Cerebellar nuclear complex (tissue), 1 donor: ENCODE data around the gene FXYD5.
A peak's percentile ranks its signal among the peaks of the same experiment; 100 is the strongest.
"Not testable (repeated sequence)": the region's sequence is repeated elsewhere in the genome, so short reads cannot be mapped to it uniquely, and the experiment has no call there.

Experiments
- DNase-seq, 2 experiments: peaks; one replicate each; lab custom pipeline; 2025; lab: John Stamatoyannopoulos, UW

Gene FXYD5

DNA sequence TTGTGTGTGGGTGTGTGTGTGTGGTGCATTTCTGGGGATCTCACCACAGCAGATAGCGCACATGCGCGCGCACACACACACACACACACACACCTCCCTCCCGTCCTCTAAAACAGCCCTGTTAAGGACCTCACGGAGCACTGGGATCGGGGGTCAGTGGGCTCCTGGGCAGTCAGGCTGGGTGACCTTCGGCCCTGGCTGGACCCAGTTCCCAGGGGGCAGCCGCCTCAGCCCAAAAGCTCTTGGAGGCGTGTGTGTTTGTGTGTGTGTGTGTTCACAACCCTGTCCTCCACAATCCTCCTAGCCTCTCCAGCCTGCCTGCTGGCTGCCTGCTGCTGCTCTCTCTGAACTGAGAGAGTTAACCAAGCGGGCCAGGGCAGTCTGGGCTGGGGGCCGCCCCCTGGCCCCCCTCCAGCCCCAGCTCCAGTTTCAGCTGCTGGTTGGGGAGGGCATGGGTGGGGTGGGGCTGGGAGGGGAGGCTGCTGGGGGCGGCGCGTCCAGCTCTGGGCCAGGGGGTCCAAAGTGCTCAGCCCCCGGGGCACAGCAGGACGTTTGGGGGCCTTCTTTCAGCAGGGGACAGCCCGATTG, 16.1 kb upstream of the FXYD5 start, which contains the start of gene FXYD1:
FXYD1 (plus strand) TSS at position 520 of the 588 bp plus-strand sequence. CDS start 1,256 bp downstream, outside the sequence.
- no peak for DNase-seq

DNA sequence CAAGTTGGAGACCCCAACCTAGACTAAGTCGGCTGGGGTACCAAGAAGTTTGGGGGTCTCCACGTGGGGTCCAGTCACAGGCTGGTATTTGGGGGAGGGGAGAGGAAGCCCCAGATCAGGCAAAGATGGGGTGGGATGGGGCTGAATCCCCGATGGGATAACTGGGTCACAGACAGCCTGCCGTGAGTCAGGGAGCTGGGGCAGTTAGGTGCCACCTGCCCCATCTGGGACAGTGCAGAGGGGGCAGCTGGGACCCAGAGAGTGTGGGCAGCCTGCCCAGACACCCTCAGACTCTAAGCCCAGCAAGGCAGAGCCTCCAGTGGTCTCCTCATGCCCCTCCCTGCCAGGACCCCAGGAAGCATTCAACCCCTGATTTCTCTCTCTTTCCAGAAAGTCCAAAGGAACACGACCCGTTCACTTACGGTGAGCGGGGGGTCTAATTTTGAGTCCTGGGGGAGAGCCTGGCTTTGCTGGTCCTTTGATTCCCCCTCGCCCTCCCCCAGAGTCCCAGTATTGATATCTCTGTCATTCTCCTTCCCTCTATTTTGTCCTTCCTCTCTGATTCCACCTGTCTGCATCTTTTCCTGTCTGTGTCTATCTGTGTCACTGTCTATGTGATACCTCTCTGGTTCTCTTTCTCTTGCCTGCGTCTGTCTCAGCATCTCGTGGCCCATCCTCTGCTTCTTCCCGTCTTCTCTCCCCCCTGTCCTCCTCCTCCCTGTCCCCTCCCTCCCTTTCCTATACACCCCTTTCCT, 14.2 kb upstream of the FXYD5 start:
- DNase-seq, result no peak

DNA sequence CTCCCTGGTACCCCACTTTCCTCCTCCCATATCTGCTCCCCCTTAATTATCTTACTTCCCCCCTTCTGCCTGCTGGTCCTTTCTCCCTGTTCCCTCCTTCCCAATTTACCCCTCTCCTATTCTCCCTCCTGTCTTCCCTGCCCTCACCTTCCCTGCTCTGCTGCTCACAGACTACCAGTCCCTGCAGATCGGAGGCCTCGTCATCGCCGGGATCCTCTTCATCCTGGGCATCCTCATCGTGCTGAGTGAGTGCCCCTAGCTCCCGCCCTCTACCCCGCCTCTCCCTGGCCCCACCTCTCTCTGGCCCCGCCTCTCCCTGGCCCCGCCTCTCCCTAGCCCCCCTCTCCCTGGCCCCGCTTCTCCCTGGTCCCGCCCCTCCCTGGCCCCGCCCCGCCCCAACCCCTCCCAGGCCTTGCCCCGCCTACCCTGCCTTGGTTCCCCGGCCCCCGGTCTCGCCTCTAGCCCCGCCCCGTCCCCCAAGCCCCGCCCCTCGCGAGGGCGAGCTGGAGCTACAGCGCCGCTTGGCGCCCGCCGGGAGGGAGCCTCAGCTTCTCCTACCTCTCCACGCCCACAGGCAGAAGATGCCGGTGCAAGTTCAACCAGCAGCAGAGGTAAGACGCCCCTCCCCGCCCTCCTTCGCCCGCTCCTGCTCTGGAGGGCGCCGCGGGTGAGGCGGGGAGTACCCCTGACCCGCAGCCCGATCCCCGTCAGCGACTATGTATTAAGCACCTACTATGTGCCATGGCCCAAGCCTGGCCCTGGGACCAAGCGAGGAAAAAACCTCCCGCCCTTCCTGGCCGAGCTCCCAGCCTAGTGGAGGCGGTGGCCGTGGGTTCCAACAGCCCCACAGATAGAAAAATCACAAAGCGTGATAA, 13.3 kb upstream of the FXYD5 start:
- DNase-seq, result peak in 1 of 2 experiments; percentile 35

DNA sequence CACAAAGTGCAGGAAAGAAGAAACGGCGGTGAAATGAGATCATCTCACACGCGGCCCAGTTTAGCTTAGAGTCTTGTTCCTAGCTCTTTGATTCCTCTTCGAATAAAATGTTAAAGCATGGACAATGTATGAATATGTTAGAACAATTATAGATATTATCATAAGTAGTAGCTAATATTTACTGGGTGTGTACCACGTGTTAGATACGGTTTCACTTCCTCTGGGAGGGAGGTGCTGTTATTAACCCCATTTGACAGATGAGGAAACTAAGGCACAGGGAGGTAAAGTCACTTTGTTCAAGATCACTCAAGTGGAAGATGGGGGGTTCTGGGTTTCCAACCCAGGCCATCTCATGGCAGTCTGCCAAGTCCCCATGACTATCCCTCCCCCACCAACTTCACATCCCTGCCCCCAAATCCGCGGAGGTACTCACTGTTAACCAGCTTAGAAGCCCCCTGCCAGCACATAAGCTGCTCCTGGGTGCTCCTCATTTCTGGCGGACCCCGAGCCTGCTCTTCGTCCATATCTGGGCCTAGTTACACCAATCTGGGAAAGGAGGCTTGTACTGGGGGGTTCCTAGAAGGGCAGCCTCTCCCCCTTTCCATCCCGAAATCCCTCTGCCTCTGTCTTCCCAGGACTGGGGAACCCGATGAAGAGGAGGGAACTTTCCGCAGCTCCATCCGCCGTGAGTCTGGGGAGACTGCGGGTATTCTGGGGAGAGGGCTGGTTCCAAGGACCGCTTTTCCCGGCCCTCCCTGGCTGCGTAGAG, 12.5 kb upstream of the FXYD5 start:
- no peak for DNase-seq

DNA sequence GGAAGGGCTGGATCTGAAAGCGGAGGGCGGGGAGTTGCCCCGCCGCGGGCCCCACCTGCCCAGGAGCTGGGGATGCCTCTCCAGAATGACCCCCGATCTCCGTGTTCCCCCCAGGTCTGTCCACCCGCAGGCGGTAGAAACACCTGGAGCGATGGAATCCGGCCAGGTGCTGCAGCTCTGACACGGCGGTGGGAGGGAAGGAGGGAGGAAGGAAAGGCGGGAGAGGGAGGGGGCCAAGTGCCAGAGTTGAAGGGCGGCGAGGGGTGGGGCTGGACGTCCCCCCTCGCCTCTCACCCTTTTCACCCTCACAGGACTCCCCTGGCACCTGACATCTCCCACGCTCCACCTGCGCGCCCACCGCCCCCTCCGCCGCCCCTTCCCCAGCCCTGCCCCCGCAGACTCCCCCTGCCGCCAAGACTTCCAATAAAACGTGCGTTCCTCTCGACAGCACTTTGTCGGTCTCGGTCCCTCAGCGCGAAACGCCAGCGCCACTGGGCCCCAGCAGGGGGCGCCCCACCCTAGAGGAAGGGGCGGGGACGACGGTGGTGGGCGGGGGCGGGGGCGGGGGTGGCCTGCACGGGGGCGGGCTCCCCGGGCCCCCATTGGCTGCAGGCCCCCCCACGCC, 11.8 kb upstream of the FXYD5 start:
- DNase-seq, result no peak

DNA sequence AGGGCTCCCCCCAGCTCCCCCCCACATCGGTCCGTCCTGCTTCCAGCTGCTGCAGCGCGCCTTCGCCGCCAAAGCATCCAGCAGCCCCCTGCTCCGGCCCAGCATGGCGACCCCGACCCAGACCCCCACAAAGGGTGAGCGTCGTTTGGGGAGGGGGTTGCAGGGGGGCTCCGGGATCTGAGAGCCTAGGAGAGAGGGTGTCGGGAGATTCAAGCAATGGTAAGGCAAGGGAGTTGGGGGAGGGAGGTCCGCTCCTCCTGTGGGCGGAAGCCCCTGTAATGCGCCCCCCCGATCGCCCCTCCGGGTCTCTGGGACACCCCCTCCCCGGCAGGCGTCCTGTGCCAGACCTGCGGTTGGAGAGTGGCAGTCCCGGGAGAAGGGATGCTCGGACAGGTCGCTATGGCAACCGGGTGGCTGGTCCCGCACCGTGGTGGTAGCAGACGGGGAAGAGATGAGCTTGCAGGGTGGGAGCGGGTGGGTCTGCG, 11.3 kb upstream of the FXYD5 start, which contains the start of gene FXYD7:
FXYD7 (plus strand) TSS at position 25 of the 485 bp plus-strand sequence; CDS start at position 104, 79 bp downstream.
- DNase-seq, result no peak

DNA sequence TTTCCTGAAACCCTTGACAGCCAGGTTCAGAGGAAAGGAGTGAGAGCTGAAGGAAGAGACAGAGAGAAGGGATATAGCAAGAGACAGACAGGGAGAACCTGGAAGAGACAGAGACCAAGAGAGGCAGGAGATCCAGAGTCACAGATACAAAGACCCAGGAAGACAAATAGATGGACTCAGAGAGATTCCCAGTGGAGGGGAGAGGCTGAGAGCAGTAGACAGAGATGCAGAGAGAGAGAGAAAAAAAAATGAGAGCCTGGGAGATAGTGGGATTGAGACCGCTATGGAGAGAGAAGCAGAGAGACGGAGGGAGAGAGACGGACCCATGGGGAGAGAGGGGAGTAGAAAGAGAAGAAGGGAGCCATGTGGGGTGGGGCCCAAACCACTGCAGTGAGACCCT, 10.7 kb upstream of the FXYD5 start:
- no peak for DNase-seq

DNA sequence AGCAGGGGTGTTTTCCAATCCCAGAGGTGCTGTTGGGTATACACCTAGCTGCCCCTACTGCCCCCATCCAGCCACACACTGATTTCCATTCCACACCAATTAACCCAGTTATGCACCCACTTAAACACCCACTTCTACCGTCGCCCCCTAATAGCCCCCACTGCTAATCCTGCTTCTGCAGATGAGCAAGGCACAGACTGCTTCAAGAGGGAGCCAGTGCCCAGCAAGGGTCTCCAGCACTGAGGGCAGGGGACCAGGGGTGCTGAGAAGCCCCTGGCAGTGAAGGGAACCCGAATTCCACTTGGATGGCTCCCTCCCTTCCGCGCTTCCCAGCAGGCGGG, 10.3 kb upstream of the FXYD5 start:
- no peak for DNase-seq

DNA sequence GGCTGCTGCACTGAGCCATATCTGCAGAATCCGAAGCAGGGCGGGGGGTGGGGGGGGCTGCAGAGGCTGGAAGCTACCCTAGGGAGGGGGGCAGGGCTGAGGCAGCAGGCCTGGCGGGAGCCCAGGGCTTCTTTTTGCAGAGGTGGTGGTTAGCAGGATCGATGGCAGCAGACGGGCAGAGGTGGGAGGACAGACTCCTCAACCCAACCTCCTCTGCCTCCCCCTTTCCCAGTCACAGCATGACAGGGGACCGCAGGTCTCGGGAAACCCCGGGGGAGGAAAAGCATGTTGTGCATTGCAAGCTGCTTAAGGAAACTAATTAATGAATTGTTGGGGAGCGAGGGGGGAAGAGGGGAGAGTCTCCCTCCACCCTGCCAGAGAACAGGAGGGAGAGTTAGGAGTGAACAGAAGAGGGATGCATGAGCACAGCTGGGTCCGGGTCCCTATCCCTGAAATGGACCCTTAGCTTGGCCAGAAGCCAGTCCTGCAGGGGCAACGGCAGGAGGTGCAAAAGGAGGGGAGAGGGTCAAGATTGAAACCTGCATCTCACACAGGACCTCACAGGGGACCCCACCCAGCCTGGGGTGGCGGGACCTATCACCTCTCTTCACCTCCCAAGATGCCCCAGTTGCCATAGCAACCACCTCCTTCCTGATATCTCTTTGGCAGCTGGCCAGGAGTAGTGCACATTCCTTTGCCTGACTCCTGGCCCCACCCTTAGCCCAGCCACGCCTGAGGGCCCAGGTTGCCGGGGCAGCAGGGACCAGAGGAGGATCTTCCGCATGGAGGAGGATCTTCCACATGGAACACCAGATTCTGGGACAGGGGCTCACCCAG, 9.7 kb upstream of the FXYD5 start:
- DNase-seq, result no peak

DNA sequence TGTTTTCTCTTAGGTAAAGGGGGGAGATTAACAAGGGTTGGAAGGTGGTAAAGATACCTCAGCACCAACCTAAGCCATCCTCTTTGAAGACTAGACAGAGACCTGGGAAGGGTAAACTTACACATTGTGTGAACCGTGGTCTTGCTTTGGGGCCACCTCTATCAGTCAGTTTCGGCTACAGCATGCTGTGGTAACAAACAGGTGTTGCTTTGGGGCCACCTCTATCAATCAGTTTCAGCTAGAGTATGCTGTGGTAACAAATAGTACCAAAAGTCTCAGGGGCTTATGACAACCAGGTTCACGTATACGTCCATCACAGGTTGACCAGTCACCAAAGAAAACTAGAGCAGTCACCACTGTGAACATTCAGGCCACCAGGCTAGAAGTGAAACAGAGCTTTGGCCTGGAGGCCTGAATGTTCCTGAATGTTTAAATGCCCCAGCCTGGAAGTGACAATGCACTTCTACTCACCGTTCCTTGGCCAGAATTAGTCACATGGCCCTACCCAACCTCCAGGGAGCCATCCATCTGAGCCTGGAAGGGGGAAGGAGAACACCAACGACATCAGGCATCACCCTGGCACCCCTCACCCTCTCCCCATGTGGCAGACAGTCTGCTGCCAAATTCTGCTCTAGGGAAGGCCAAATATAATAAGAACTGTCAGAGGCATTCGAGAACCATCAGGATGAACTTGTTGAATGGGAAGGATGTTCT, 7.6 kb upstream of the FXYD5 start:
- no peak for DNase-seq

DNA sequence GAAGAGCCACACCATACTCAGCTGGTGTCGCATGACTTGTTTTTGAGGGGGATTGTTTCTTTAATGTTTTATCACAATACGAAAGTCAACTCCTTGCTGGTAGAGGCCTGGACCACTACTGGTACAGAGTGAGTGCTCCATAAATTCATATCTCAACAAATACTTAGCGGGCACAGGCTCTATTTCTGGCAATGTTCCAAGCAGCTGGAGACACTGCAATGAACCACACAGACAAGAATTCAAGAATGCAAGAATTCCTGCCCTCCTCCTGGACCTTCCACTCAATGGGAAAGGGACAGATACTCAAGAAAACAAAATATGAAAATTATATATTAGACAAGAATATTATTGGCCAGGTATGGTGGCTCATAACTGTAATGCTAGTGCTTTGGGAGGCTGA, 5.1 kb upstream of the FXYD5 start:
- no peak for DNase-seq

DNA sequence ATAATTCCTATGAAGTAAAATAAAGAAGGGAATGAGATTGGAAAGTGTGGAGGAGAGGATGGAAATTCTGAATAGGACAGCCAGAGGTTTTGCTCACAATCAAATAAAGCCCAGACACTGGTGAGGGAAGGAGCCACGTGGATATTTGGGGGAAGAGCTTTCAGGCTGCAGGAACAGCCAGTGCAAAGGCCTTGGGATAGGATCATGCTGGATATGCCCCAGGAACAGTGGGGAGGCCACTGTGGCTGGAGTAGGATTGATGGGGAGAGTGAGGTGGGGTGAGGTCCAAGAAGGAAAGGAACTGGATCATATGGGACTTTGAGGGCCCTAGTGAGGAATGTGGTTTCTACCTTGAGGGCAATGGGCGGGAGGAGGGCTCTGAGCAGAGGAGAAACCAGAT, 4.1 kb upstream of the FXYD5 start:
- DNase-seq, result no peak

DNA sequence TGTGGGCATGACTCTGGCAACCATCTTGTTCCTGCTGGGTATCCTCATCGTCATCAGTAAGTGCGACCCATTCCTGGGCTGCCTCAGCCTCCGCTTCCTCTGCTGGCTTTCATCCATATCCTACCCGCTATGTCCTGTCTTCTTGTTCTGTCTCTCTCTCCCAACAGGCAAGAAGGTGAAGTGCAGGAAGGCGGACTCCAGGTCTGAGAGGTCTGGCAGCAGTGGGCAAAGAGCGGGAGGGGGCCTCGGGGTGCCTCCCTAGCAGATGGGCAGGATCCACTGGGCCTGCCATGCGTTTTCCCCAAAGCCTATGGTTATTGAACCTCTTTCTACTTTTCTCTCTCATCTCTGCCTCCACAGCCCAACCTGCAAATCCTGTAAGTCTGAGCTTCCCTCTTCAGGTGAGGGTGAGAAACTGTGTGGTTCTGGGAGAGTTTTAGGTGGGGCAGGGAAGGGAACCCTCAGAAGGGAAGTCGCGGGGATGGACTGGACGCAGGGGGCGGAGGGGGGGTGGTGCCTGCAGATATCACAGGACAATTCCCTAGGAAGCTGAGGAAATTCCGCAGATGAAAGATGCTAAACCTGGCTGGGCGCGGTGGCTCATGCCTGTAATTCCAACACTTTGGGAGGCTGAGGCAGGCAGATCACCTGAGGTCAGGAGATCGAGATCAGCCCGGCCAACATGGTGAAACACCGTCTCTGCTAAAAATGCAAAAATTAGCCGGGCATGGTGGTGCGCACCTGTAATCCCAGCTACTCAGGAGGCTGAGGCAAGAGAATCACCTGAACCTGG, 3.1 kb upstream of the FXYD5 start:
- DNase-seq, result no peak

DNA sequence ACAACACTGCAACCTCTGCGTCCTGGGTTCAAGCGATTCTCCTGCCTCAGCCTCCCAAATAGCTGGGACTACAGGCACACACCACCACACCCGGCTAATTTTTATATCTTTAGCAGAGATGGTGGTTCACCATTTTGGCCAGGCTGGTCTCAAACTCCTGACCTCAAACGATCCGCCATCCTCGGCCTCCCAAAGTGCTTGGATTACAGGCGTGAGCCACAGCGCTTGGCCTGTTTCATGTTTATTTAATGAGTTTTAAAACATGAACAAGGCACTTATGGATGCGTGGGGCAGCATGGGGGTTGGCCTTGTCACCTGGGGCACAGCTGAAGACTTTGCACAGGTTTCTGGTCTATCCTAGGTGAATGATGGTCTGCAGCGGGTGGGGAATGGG, 1.4 kb upstream of the FXYD5 start:
- DNase-seq, result not testable (repeated sequence)

DNA sequence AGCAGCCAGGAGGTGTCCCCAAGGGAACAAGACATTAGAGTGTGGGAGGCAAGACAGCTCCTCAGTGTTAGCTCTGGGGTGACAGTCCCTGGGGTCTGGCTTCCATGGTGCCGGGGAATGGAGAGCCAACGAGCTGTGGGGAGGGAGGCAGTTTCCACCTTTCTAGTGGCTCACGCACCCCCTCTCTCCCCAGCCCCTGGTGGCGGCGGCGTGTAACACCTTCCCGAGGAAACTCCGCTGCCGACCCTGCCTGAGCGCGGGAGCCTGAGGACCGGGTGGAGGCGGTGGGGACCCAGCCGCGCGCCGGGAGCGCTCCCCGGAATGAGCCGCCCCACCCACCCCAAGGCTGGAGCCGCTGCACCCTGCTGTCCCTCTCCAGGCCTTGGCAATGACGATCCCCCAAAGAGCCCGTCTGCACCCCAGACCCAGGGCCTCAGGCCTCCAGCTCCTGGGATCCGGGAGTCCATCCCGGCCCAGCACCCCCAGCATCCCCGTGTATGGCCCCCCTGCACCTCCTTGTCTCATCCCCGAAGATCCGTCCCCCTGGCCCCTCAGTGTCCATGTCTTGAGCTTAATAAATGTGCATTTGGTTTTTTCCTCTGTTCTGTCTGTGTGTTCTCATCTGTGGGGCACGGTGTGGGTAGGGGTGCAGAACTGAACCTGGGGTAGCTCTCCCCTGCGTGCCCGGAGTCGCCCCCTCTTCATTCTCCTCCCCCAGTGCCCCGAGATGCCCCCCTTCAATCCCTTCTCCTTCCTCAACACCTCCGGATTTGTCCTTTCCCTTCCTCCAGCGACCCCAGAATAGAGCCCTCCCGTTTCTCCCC, 622 bp upstream of the FXYD5 start:
- DNase-seq, result no peak

DNA sequence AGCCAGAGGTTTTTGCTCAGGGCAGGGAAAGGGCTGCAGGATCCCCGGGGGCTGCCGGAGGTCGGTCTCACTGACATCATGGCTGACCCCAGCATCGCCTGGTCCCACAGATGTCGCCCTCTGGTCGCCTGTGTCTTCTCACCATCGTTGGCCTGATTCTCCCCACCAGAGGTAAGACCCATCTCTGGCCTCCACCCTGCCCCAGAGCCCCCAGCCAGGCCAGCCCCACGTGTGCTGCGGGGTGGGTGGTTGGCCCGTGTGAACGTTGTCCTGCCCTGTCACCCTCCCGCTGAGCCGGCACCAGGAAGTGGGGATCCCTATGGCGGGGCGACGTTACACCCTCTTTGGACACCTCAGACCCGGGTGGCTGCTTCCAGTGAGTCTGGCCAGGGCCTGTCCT, 906 bp downstream of the FXYD5 start:
- DNase-seq, result no peak

DNA sequence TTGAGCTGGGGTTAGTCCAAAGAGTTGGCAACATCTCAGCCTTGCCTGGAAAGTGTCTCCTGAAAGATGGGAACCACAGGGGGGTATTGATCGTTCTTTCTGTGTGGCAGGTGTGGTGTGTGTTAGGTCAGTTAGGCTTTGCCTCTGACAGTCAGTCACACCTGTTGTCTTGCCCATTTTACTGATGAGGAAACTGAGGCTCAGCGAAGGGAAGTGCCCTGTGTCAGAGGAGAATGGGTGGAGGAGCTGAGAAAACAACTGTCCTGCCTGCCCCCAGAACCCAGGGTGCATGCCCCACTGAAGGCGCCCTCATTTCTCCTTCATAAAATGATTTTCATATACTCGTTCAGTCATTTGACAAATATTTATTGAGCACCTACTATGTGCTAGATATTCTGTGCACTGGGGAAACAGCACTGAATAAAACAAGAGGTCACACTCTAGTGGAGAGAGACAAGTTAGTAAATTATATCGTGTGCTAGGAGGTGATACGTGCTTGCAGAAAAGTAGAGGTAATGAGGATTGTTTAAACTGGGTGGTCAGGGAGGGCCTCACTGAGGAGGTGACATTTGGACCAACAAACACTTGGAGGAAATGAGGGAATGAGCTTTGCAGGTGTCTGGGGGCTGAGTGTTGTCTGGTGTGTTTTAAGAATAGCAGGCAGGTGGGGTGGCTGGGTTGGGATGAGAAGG, 1.6 kb downstream of the FXYD5 start:
- no peak for DNase-seq

DNA sequence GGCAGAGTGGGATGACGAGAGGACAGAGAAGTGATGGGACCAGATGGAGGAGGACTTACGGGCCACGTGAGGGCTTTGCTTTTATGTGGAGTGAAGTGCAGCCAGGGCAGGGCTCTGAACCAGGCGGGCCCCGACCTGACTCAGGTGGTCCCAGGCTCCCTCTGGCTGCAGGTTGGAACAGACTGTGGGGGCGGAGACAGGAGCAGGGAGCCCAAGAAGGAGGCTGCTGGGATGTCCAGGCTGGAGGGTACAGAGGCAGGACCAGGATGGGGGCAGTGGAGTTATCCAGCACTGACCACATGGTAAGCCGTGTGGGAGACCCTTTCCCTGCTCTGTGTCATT, 2.1 kb downstream of the FXYD5 start:
- no peak for DNase-seq
